ENCODE data around the gene GNPAT. TPM values are rescaled to one million over a fixed set of nuclear protein-coding genes. Genes with fewer than 3 reads are reported as not detected.

Gene GNPAT
- total and polyA plus RNA-seq, 2 of the 4 experiments (the other 2 are of a cell fraction), result 17.2 to 36.0 TPM

- dilution Hi-C loops (cut with HindIII; ENCODE audit: low sequenced_read_pairs, unreplicated experiment) (no loop called here), in situ Hi-C loops (cut with MboI; ENCODE audit: low sequenced_read_pairs) (no loop called here), intact Hi-C loops (cut with micrococcal nuclease) (no loop called here)
- Histone ChIP-seq H3K9me3 (ENCODE audit: control insufficient read depth, insufficient read depth, low read length) (no peaks in the 10 kb centered on the region), H2BK5ac (ENCODE audit: low read depth, low read length, poor library complexity, severe bottlenecking) (no peak overlapping the region), H3K18ac (ENCODE audit: low read depth, low read length) (no peak overlapping the region), H3K14ac (replicated peaks; ENCODE audit: low read depth, low read length) (no peak overlapping the region), H3K4me2 (ENCODE audit: low read depth, low read length) (no peak overlapping the region), H4K8ac (ENCODE audit: low read depth in 2 of 2, low read length in 2 of 2) (no peak overlapping the region), H2AK9ac (replicated peaks; ENCODE audit: low read depth, low read length, poor library complexity) (no peak overlapping the region), H4K20me1 (ENCODE audit: insufficient read depth, low read length) (no peaks in the 10 kb centered on the region), H2BK120ac (ENCODE audit: low read depth, low read length) (no peak overlapping the region), H3K27ac (ENCODE audit: insufficient read depth, low read length) (no peak overlapping the region), H2BK15ac (ENCODE audit: low read depth, low read length) (no peak overlapping the region), H3K23ac (ENCODE audit: low read depth, low read length) (no peak overlapping the region), H4K5ac (ENCODE audit: low read depth, low read length) (no peak overlapping the region), H3K4ac (ENCODE audit: low read depth, low read length) (no peak overlapping the region), H3K36me3 (ENCODE audit: control insufficient read depth, insufficient read depth, low read length) (peaks cover 25% of the 10 kb centered on the region), H4K91ac (ENCODE audit: insufficient read depth, low read depth, low read length) (no peak overlapping the region), H3K4me3 (ENCODE audit: insufficient read depth, low read depth, low read length) (no peak overlapping the region), H3K27me3 (ENCODE audit: control insufficient read depth, insufficient read depth, low read length) (no peaks in the 10 kb centered on the region), H3K56ac (ENCODE audit: extremely low read depth, insufficient read depth, low read length) (no peak overlapping the region), H3K4me1 (ENCODE audit: control insufficient read depth, insufficient read depth, low read length) (no peaks in the 10 kb centered on the region; the same call in 1 of the 2 replicates), H3K9me1 (ENCODE audit: insufficient read depth, low read length) (no peaks in the 10 kb centered on the region), H2BK20ac (ENCODE audit: low read depth, low read length) (no peak overlapping the region), H3K9ac (ENCODE audit: low read depth, low read length) (no peak overlapping the region), H2AK5ac (ENCODE audit: low read depth, low read length) (no peak overlapping the region), H3K79me1 (ENCODE audit: low read depth in 1 of 2, low read length in 2 of 2) (no peaks in the 10 kb centered on the region), H2AFZ (replicated peaks; ENCODE audit: low read length, poor library complexity) (no peak overlapping the region)
- TF ChIP-seq, protein P1, sequence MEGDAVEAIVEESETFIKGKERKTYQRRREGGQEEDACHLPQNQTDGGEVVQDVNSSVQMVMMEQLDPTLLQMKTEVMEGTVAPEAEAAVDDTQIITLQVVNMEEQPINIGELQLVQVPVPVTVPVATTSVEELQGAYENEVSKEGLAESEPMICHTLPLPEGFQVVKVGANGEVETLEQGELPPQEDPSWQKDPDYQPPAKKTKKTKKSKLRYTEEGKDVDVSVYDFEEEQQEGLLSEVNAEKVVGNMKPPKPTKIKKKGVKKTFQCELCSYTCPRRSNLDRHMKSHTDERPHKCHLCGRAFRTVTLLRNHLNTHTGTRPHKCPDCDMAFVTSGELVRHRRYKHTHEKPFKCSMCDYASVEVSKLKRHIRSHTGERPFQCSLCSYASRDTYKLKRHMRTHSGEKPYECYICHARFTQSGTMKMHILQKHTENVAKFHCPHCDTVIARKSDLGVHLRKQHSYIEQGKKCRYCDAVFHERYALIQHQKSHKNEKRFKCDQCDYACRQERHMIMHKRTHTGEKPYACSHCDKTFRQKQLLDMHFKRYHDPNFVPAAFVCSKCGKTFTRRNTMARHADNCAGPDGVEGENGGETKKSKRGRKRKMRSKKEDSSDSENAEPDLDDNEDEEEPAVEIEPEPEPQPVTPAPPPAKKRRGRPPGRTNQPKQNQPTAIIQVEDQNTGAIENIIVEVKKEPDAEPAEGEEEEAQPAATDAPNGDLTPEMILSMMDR (conservative IDR thresholded peaks at IDR 0.05; ENCODE audit: low read depth, low read length), result no peak
- no peak for TF ChIP-seq MAZ (IDR thresholded peaks at IDR 0.05; ENCODE audit: borderline replicate concordance, low read depth, low read length)
- no peak for TF ChIP-seq SMC3 (IDR thresholded peaks at IDR 0.05; ENCODE audit: low read depth, low read length)
- DNase-seq (no peak), ATAC-seq (ENCODE audit: low read depth) (no peak)
- no CpG with 5 or more reads among the region's 3 CpGs for WGBS, 2 experiments (ENCODE audit: extremely low coverage in 2 of 2, insufficient read length in 1 of 2)
- CTCF ChIA-PET, result no interaction called here
- POLR2A ChIA-PET (ENCODE audit: unreplicated experiment), result no interaction called here
- no TSS peak for BruUV-seq (replicated peaks)
These were observed 31.2 kb downstream of the GNPAT start for GRCh38 chr1:231272173-231272572.
